Measurements from ENCODE around the gene EXD1.
"Not testable (repeated sequence)": the region's sequence is repeated elsewhere in the genome, so short reads cannot be mapped to it uniquely, and the experiment has no call there.

The EXD1 gene

DNA sequence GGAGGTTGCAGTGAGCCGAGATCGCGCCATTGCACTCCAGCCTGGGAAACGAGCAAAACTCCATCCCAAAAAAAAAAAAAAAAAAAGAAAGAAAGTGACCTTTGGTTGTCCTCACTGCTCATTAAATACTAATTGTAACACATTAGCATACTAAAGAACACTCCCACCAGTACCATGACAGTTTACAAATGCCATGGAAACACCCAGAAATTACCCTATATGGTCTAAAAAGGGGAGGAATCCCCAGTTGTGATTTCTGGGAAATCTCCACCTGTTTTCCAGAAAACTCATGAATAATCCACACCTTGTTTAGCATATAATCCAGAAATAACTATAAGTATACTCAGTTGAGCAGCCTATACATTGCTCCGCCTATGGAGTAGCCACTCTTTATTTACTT is 90.9 kb downstream of the EXD1 start:
- no peak overlapping the region for H2AK5ac ChIP-seq (ENCODE audit: low read length, severe bottlenecking)
- H3K23ac ChIP-seq (ENCODE audit: low read length in 2 of 2) = no peak overlapping the region
- H2BK120ac ChIP-seq (ENCODE audit: low read depth, low read length) = no peak overlapping the region
- H3K27ac ChIP-seq (ENCODE audit: low read length, poor library complexity, severe bottlenecking) = no peak overlapping the region
- H3K4me3 ChIP-seq (ENCODE audit: insufficient read depth in 1 of 2, low read depth in 1 of 2, low read length in 2 of 2) = no peak overlapping the region
- H3K4ac ChIP-seq (ENCODE audit: low read depth in 1 of 2, low read length in 2 of 2) = no peak overlapping the region
- no peak overlapping the region for H3K9ac ChIP-seq (ENCODE audit: low read length)
- DNase-seq = no peak
- 100% methylated on average over 4 of the region's 5 CpGs for WGBS
- no peak overlapping the region for H4K91ac ChIP-seq (ENCODE audit: low read length)
- no peak overlapping the region for H3K18ac ChIP-seq (ENCODE audit: low read depth in 1 of 2, low read length in 2 of 2)
- H3K36me3 ChIP-seq (ENCODE audit: control insufficient read depth in 1 of 2, insufficient read depth in 2 of 2, low read depth in 1 of 2, low read length in 2 of 2) = no peaks in the 10 kb centered on the region
- H3K27me3 ChIP-seq (ENCODE audit: control insufficient read depth in 1 of 2, insufficient read depth in 1 of 2, low read length in 2 of 2) = no peaks in the 10 kb centered on the region
- no peak overlapping the region for H2BK5ac ChIP-seq (ENCODE audit: low read depth, low read length, poor library complexity, severe bottlenecking)
- H2AFZ ChIP-seq (ENCODE audit: low read depth, low read length) = no peak overlapping the region
- H3K14ac ChIP-seq (ENCODE audit: low read length in 2 of 2) = no peak overlapping the region
- no peak overlapping the region for H2BK12ac ChIP-seq (ENCODE audit: low read length in 2 of 2)
- no peak overlapping the region for H2BK15ac ChIP-seq (ENCODE audit: low read depth, poor library complexity, severe bottlenecking)
- no peak overlapping the region for H3K4me2 ChIP-seq (ENCODE audit: low read length, poor library complexity, severe bottlenecking)
- H4K8ac ChIP-seq (ENCODE audit: low read length) = no peak overlapping the region
- no peaks in the 10 kb centered on the region for H3K4me1 ChIP-seq (ENCODE audit: control insufficient read depth, insufficient read depth, low read depth, low read length)
- H3K79me1 ChIP-seq (replicated peaks; ENCODE audit: low read length, poor library complexity, severe bottlenecking) = no peaks in the 10 kb centered on the region
- no peaks in the 10 kb centered on the region for H3K9me3 ChIP-seq (ENCODE audit: control insufficient read depth, low read length)

DNA sequence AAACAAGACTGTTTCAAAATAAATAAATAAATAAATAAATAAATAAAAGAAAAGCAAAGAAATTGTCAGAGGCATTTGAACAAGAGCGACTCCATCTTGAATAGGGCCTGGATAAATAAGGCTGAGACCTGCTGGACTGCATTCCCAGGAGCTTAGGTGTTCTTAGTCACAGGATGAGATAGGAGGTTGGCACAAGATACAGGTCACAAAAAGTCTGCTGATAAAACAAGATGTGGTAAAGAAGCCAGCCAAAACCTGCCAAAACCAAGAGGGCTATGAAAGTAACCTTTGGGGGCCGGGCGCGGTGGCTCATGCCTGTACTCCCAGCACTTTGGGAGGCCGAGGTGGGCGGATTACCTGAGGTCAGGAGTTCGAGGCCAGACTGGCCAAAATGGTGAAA is 91.4 kb downstream of the EXD1 start:
- not testable (repeated sequence) for H3K4me1 ChIP-seq (ENCODE audit: control insufficient read depth, insufficient read depth, low read depth, low read length); H2AK5ac ChIP-seq (ENCODE audit: low read length, severe bottlenecking); H3K14ac ChIP-seq (ENCODE audit: low read length in 2 of 2)

DNA sequence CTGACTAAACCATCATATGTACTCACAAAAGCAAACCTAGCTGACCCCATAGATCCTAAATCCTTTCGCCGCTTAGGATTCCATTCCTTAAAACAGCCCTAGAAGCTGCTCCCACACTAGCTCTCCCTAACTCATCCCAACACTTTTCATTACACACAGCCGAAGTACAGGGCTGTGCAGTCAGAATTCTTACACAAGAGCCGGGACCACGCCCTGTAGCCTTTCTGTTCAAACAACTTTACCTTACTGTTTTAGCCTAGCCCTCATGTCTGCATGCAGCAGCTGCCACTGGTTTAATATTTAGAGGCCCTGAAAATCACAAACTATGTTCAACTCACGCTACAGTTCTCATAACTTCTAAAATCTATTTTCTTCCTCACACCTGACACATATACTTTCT is 95.0 kb downstream of the EXD1 start:
- not testable (repeated sequence) for H2BK5ac ChIP-seq (ENCODE audit: low read depth, low read length, poor library complexity, severe bottlenecking); H3K27ac ChIP-seq (ENCODE audit: low read length, poor library complexity, severe bottlenecking)
- peaks cover 0 to 17% of the 10 kb centered on the region in 2 experiments for H3K27me3 ChIP-seq (ENCODE audit: control insufficient read depth in 1 of 2, insufficient read depth in 1 of 2, low read length in 2 of 2)

More for the DNA sequence above, 91.4 kb downstream of the EXD1 start:
- H3K79me1 ChIP-seq (replicated peaks; ENCODE audit: low read length, poor library complexity, severe bottlenecking); H2BK120ac ChIP-seq (ENCODE audit: low read depth, low read length); H3K27me3 ChIP-seq (ENCODE audit: control insufficient read depth in 1 of 2, insufficient read depth in 1 of 2, low read length in 2 of 2); H3K9me3 ChIP-seq (ENCODE audit: control insufficient read depth, low read length); H4K8ac ChIP-seq (ENCODE audit: low read length); H3K4me3 ChIP-seq (ENCODE audit: insufficient read depth in 1 of 2, low read depth in 1 of 2, low read length in 2 of 2); H4K91ac ChIP-seq (ENCODE audit: low read length); H3K4me2 ChIP-seq (ENCODE audit: low read length, poor library complexity, severe bottlenecking); DNase-seq; H3K4ac ChIP-seq (ENCODE audit: low read depth in 1 of 2, low read length in 2 of 2); H3K9ac ChIP-seq (ENCODE audit: low read length); H2BK5ac ChIP-seq (ENCODE audit: low read depth, low read length, poor library complexity, severe bottlenecking); H3K27ac ChIP-seq (ENCODE audit: low read length, poor library complexity, severe bottlenecking); H2BK12ac ChIP-seq (ENCODE audit: low read length in 2 of 2); H2BK15ac ChIP-seq (ENCODE audit: low read depth, poor library complexity, severe bottlenecking); H3K23ac ChIP-seq (ENCODE audit: low read length in 2 of 2); H3K18ac ChIP-seq (ENCODE audit: low read depth in 1 of 2, low read length in 2 of 2); H3K36me3 ChIP-seq (ENCODE audit: control insufficient read depth in 1 of 2, insufficient read depth in 2 of 2, low read depth in 1 of 2, low read length in 2 of 2); H2AFZ ChIP-seq (ENCODE audit: low read depth, low read length): not testable (repeated sequence)
- 95% methylated on average over 7 of the region's 7 CpGs for WGBS

DNA sequence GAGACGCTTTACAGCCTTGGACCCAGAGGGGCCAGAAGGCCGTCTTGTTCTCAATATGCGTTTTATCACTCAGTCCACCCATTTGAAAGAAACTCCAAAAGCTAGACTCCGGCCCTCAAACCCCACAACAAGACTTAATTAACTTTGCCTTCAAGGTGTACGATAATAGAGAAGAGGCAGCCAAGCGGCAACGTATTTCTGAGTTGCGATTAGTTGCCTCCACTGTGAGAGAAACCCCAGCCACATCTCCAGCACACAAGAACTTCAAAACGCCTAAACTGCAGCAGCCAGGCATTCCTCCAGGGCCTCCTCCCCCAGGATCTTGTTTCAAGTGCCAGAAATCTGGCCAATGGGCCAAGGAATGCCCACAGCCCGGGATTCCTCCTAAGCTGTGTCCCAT is 97.1 kb downstream of the EXD1 start:
- Histone ChIP-seq H2BK12ac (ENCODE audit: low read length in 2 of 2) (no peak overlapping the region), H3K14ac (ENCODE audit: low read length in 2 of 2) (no peak overlapping the region), H2AFZ (ENCODE audit: low read depth, low read length) (no peak overlapping the region), H2BK5ac (ENCODE audit: low read depth, low read length, poor library complexity, severe bottlenecking) (no peak overlapping the region), H2AK5ac (ENCODE audit: low read length, severe bottlenecking) (no peak overlapping the region), H3K9me3 (ENCODE audit: control insufficient read depth, low read length) (peaks cover 3% of the 10 kb centered on the region), H3K27me3 (ENCODE audit: control insufficient read depth in 1 of 2, insufficient read depth in 1 of 2, low read length in 2 of 2) (peaks cover 0 to 17% of the 10 kb centered on the region in 2 experiments), H3K4me2 (ENCODE audit: low read length, poor library complexity, severe bottlenecking) (no peak overlapping the region), H2BK15ac (ENCODE audit: low read depth, poor library complexity, severe bottlenecking) (no peak overlapping the region), H3K9ac (ENCODE audit: low read length) (no peak overlapping the region), H4K91ac (ENCODE audit: low read length) (no peak overlapping the region), H3K18ac (ENCODE audit: low read depth in 1 of 2, low read length in 2 of 2) (no peak overlapping the region), H3K23ac (ENCODE audit: low read length in 2 of 2) (no peak overlapping the region), H3K79me1 (replicated peaks; ENCODE audit: low read length, poor library complexity, severe bottlenecking) (no peaks in the 10 kb centered on the region), H3K4me3 (ENCODE audit: insufficient read depth in 1 of 2, low read depth in 1 of 2, low read length in 2 of 2) (no peak overlapping the region), H3K27ac (ENCODE audit: low read length, poor library complexity, severe bottlenecking) (no peak overlapping the region), H4K8ac (ENCODE audit: low read length) (no peak overlapping the region), H3K4me1 (ENCODE audit: control insufficient read depth, insufficient read depth, low read depth, low read length) (no peaks in the 10 kb centered on the region), H3K36me3 (ENCODE audit: control insufficient read depth in 1 of 2, insufficient read depth in 2 of 2, low read depth in 1 of 2, low read length in 2 of 2) (no peaks in the 10 kb centered on the region), H3K4ac (ENCODE audit: low read depth in 1 of 2, low read length in 2 of 2) (no peak overlapping the region), H2BK120ac (ENCODE audit: low read depth, low read length) (no peak overlapping the region)
- WGBS = 86% methylated on average over 10 of the region's 10 CpGs
- DNase-seq = no peak

More for the DNA sequence above, 95.0 kb downstream of the EXD1 start:
- H3K4ac ChIP-seq (ENCODE audit: low read depth in 1 of 2, low read length in 2 of 2); H4K8ac ChIP-seq (ENCODE audit: low read length); H3K14ac ChIP-seq (ENCODE audit: low read length in 2 of 2); H3K4me1 ChIP-seq (ENCODE audit: control insufficient read depth, insufficient read depth, low read depth, low read length); H3K9ac ChIP-seq (ENCODE audit: low read length); H3K36me3 ChIP-seq (ENCODE audit: control insufficient read depth in 1 of 2, insufficient read depth in 2 of 2, low read depth in 1 of 2, low read length in 2 of 2); H3K4me2 ChIP-seq (ENCODE audit: low read length, poor library complexity, severe bottlenecking); DNase-seq; H2AK5ac ChIP-seq (ENCODE audit: low read length, severe bottlenecking); H3K9me3 ChIP-seq (ENCODE audit: control insufficient read depth, low read length); H2BK12ac ChIP-seq (ENCODE audit: low read length in 2 of 2); H2BK120ac ChIP-seq (ENCODE audit: low read depth, low read length); H2BK15ac ChIP-seq (ENCODE audit: low read depth, poor library complexity, severe bottlenecking); H2AFZ ChIP-seq (ENCODE audit: low read depth, low read length); H3K23ac ChIP-seq (ENCODE audit: low read length in 2 of 2); H4K91ac ChIP-seq (ENCODE audit: low read length); H3K4me3 ChIP-seq (ENCODE audit: insufficient read depth in 1 of 2, low read depth in 1 of 2, low read length in 2 of 2); H3K18ac ChIP-seq (ENCODE audit: low read depth in 1 of 2, low read length in 2 of 2); H3K79me1 ChIP-seq (replicated peaks; ENCODE audit: low read length, poor library complexity, severe bottlenecking): not testable (repeated sequence)
- 92% methylated on average over 6 of the region's 6 CpGs for WGBS

Data from mesenchymal stem cell (in vitro differentiated cells and primary cell).